ENCODE results near the gene TEX11.

DNA sequence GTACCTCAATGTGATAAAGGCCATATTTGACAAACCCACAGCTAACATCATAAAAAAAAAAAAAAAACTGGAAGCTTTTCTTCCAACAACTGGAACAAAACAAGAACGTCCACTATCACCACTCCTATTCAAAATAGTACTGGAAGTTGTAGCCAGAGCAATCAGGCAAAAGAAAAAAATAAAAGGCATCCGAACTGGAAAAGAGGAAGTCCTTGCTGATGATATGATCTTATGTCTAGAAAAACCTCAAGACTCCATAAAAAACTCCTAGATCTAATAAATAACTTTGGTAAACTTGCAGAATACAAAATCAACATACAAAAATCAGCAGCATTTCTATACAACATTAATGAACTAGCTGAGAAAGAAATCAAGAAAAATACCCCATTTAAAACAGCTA, 134.3 kb downstream of the TEX11 start:
- TF ChIP-seq, protein P1, sequence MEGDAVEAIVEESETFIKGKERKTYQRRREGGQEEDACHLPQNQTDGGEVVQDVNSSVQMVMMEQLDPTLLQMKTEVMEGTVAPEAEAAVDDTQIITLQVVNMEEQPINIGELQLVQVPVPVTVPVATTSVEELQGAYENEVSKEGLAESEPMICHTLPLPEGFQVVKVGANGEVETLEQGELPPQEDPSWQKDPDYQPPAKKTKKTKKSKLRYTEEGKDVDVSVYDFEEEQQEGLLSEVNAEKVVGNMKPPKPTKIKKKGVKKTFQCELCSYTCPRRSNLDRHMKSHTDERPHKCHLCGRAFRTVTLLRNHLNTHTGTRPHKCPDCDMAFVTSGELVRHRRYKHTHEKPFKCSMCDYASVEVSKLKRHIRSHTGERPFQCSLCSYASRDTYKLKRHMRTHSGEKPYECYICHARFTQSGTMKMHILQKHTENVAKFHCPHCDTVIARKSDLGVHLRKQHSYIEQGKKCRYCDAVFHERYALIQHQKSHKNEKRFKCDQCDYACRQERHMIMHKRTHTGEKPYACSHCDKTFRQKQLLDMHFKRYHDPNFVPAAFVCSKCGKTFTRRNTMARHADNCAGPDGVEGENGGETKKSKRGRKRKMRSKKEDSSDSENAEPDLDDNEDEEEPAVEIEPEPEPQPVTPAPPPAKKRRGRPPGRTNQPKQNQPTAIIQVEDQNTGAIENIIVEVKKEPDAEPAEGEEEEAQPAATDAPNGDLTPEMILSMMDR (IDR thresholded peaks at IDR 0.05; ENCODE audit: insufficient read depth, low read length, poor library complexity, severe bottlenecking): no peak
- TF ChIP-seq EZH2phosphoT487 (conservative IDR thresholded peaks at IDR 0.05; ENCODE audit: low read length): no peak
